ENCODE results near the gene MED13L.
"Not testable (repeated sequence)": the region's sequence is repeated elsewhere in the genome, so short reads cannot be mapped to it uniquely, and the experiment has no call there.

Gene MED13L

GRCh38 chr12:116248433-116248832, 29.1 kb downstream of the MED13L start:
- DNase-seq (ENCODE audit: extremely low read depth in 1 of 2, low read depth in 1 of 2), result no peak

GRCh38 chr12:116247377-116247776, 30.1 kb downstream of the MED13L start:
- DNase-seq (ENCODE audit: extremely low read depth in 1 of 2, low read depth in 1 of 2), result no peak

GRCh38 chr12:116246490-116247179, 30.9 kb downstream of the MED13L start:
- DNase-seq (ENCODE audit: extremely low read depth in 1 of 2, low read depth in 1 of 2), result no peak

GRCh38 chr12:116245189-116245588, 32.3 kb downstream of the MED13L start:
- DNase-seq (ENCODE audit: extremely low read depth in 1 of 2, low read depth in 1 of 2), result no peak

GRCh38 chr12:116244474-116245090, 32.9 kb downstream of the MED13L start:
- DNase-seq (ENCODE audit: extremely low read depth in 1 of 2, low read depth in 1 of 2), result no peak

GRCh38 chr12:116244001-116244400, 33.5 kb downstream of the MED13L start:
- no peak for DNase-seq (ENCODE audit: extremely low read depth in 1 of 2, low read depth in 1 of 2)

- DNase-seq (ENCODE audit: extremely low read depth in 1 of 2, low read depth in 1 of 2), result no peak
These were observed 34.8 kb downstream of the MED13L start for GRCh38 chr12:116242740-116243139.

- DNase-seq (ENCODE audit: extremely low read depth in 1 of 2, low read depth in 1 of 2), result no peak
These were observed 36.2 kb downstream of the MED13L start for GRCh38 chr12:116241157-116241759.

- DNase-seq (ENCODE audit: extremely low read depth in 1 of 2, low read depth in 1 of 2), result not testable (repeated sequence)
These were observed 38.8 kb downstream of the MED13L start for GRCh38 chr12:116238570-116239119.

GRCh38 chr12:116238149-116238548, 39.3 kb downstream of the MED13L start:
- no peak for DNase-seq (ENCODE audit: extremely low read depth in 1 of 2, low read depth in 1 of 2)

- DNase-seq (ENCODE audit: extremely low read depth in 1 of 2, low read depth in 1 of 2), result no peak
These were observed 40.5 kb downstream of the MED13L start for GRCh38 chr12:116236976-116237375.

- peak; percentile 4 to 19 for DNase-seq (ENCODE audit: extremely low read depth in 1 of 2, low read depth in 1 of 2)
These were observed 41.3 kb downstream of the MED13L start for GRCh38 chr12:116236148-116236731.

- not testable (repeated sequence) for DNase-seq (ENCODE audit: extremely low read depth in 1 of 2, low read depth in 1 of 2)
These were observed 43.3 kb downstream of the MED13L start for GRCh38 chr12:116234148-116234547.

- DNase-seq (ENCODE audit: extremely low read depth in 1 of 2, low read depth in 1 of 2), result no peak
These were observed 43.8 kb downstream of the MED13L start for GRCh38 chr12:116233669-116234068.

- no peak for DNase-seq (ENCODE audit: extremely low read depth in 1 of 2, low read depth in 1 of 2)
These were observed 49.7 kb downstream of the MED13L start for GRCh38 chr12:116227811-116228210.

- no peak for DNase-seq (ENCODE audit: extremely low read depth in 1 of 2, low read depth in 1 of 2)
These were observed 51.5 kb downstream of the MED13L start for GRCh38 chr12:116226026-116226425.

GRCh38 chr12:116222358-116222757, 55.1 kb downstream of the MED13L start:
- peak; percentile 2 to 8 for DNase-seq (ENCODE audit: extremely low read depth in 1 of 2, low read depth in 1 of 2)

GRCh38 chr12:116220756-116221155, 56.7 kb downstream of the MED13L start:
- DNase-seq (ENCODE audit: extremely low read depth in 1 of 2, low read depth in 1 of 2), result no peak

GRCh38 chr12:116217045-116217735, 60.3 kb downstream of the MED13L start:
- no peak for DNase-seq (ENCODE audit: extremely low read depth in 1 of 2, low read depth in 1 of 2)

- no peak for DNase-seq (ENCODE audit: extremely low read depth in 1 of 2, low read depth in 1 of 2)
These were observed 61.3 kb downstream of the MED13L start for GRCh38 chr12:116216022-116216756.

Measured in activated CD8-positive, alpha-beta memory T cell treated with anti-CD3 and anti-CD28 coated beads for 1 hour (primary cell).